H1 (cell line): ENCODE results near the gene TRMT61A. TPM values are rescaled to one million over a fixed set of nuclear protein-coding genes. Genes with fewer than 3 reads are reported as not detected.

Source experiments
- CHD7 ChIP-seq: fragments of 300-600 bp; sonication (generic); IDR thresholded peaks from 2 replicates; pipeline ENCODE4 v1.7.1; 2012; ENCODE audit warnings: low read length, moderate library complexity, mild to moderate bottlenecking, inconsistent platforms; ENCODE audit not compliant: insufficient replicate concordance
- polyA plus RNA-seq, 7 experiments: library from polyadenylated mRNA; depleted of rRNA in 3 of 7; stranded (reverse) in 5 of 7; unstranded in 2 of 7; fragments of >200 nt in 5 of 7; fragments of 200-250 nt in 2 of 7; gene quantifications; 1 replicate in 5 of 7; 2 replicates in 1 of 7; 4 replicates in 1 of 7; pipeline versions ENCODE4 v1.2.1 to v1.2.3, GENCODE V29; 2011 to 2013; ENCODE audit warnings: missing spikeins in 2 of 7, mixed read lengths in 2 of 7
- total RNA-seq: library from RNA; stranded (reverse); fragmentation: NEBNext Ultra II Directional; extraction: Animal tissue kit (Norgen Biotek cat#: 25700); gene quantifications from 2 replicates; pipeline ENCODE4 v1.2.1, GENCODE V29; 2021

Gene TRMT61A
- total and polyA plus RNA-seq, 2 of the 8 experiments (the other 6 are each of a cell fraction or from before 2014, with no cell fraction given) = 15.8 to 19.0 TPM

GRCh38 chr14:103547941-103548462 is 19.0 kb downstream of the TRMT61A start (continued):
- no peak for TF ChIP-seq CHD7
